Cardiac septum (tissue), 1 donor: Measurements from ENCODE around the gene SLC30A5. TPM values are rescaled to one million over a fixed set of nuclear protein-coding genes. Genes with fewer than 3 reads are reported as not detected.
"Not testable (repeated sequence)": the region's sequence is repeated elsewhere in the genome, so short reads cannot be mapped to it uniquely, and the experiment has no call there.

Experiments
- DNase-seq: peaks from one replicate; pipeline ENCODE4 v3.0.0-alpha.2; 2020; ENCODE audit warnings: low spot score
- intact Hi-C: fragments of 100-400 bp; cut with DNase I; formaldehyde crosslinking; loops from one replicate; pipeline ENCODE4 v1.14.0; 2022
- total RNA-seq: library from RNA; stranded (reverse); fragmentation: NEBNext Ultra II Directional; extraction: Animal tissue kit (Norgen Biotek cat#: 25700); gene quantifications from one replicate; pipeline ENCODE4 v1.2.1, GENCODE V29; 2021
- donor health status: DM: no; HTN: no; CAD: no.

The SLC30A5 gene
- total RNA-seq, 1 donor from 2014 or later: 40.7 TPM

DNA sequence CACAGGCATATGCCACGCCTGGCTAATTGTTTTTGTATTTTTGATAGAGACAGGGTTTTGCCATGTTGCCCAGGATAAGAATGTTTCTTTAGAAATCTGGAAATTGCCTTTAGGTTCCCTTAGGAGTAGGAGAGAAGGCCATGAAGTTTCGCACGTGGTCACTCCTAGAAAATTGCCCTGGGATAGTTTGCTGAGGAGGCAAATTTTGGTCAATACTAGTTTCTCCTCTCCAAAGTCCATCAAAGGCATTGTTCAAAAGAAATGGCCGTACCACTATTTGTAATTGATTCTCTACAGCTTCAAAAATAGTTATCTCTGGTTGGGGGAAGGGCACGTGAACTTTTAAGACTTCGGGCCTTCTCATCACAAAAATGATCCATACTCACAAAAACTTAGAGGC, 845 bp upstream of the SLC30A5 start:
- DNase-seq: no peak
- intact Hi-C loops: loop anchor here (2.0 to 10.0 kb wide), 4 partner anchors 50 to 272 kb away; partner anchors contain the start of genes AK6, CCDC125, CCNB1 and RAD17

DNA sequence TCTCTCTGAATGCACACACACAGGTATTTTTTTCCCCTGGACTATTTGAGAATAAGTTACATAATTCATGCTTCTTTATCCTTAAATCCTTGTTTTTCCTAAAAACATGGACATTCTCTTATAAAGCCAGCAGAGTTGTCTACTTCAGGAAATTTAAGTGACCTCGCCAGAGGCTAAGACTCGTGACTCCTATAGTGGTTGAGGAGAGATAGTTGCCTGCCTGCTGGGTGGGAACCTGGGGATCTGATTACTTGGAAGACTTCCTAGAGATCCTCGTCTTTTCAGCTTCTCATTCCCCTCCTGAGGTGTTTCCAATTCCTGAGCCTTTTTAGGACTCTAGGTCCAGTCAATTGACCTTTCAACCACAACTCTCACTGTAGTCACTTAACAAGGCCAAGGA, 5.5 kb downstream of the SLC30A5 start:
- no peak for DNase-seq
- intact Hi-C loops: loop anchor here (10.0 kb wide), 1 partner anchor 265 kb away; the partner anchor contains the start of genes AK6, RAD17 and TAF9

DNA sequence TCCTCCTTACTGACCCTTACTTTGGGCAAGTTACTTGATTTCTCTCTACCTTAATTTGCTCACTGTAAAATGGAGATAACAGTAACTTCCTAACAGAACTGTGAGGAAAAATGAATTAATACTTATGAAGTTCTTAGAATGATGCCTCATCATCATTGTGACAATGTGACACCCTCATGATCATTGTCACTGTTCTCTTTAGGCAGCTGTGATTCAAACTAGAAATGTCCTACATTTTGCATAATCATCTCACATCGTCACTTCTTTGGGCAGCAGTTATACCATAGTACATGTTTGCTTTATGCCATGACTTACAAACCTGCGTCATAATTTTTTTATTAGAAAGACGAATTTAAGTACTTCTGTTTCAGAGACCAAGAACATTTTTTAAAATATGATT, 9.7 kb downstream of the SLC30A5 start:
- DNase-seq: no peak
- intact Hi-C loops: no loop called here

DNA sequence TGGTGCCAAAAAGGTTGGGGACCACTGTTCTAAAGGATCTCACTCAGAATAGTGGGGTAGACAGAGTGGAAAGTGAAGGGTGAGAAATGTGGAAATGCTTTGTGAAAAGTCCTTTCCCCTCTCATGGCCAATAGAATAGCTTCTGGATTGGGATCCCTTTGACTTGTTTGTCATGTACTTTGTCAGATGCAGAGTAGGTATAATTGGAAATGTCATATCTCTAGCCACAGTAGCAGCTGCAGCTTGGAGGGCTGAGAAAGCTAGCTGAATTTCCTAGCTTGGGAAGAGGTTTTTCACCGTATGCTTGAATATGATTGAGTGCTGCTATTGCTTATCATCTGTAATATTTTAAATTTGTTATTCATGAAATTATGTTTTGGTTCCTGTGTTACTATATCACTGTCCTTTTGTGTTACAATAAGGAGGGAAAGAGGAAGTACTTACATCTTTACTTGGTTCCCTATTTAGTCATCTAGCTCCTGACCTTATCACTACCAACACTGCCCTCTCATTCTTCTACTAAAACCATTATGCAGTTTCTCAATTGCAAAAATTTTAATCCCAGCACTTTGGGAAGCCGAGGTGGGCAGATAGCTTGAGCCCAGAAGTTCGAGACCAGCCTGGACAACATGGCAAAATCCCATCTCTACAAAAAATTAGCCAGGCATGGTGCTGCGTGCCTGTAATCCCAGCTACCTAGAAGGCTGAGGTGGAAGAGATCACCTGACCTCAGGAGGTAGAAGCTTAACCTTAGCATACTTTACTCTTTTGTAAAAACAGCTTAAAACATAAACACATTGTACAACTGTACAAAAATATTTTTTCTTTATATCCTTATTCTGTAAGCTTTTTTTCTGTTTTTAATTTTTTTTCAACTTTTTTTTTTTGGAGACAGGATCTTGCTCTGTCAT, 12.4 kb downstream of the SLC30A5 start:
- intact Hi-C loops: no loop called here
- DNase-seq: no peak

DNA sequence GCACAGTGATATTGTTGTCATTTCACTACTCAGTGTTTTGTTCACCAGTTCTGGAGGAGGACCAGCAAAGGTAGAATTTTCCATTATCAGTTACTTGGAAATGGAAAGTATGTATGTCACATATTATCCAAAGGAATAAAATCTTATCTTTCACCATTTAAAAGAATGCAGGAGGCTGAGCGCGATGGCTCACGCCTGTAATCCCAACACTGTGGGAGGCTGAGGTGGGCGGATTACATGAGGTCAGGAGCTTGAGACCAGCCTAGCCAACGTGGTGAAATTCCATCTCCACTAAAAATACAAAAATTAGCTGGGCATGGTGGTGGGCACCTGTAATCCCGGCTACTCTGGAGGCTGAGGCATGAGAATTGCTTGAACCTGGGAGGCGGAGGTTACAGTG, 14.6 kb downstream of the SLC30A5 start:
- intact Hi-C loops, DNase-seq: not testable (repeated sequence)

DNA sequence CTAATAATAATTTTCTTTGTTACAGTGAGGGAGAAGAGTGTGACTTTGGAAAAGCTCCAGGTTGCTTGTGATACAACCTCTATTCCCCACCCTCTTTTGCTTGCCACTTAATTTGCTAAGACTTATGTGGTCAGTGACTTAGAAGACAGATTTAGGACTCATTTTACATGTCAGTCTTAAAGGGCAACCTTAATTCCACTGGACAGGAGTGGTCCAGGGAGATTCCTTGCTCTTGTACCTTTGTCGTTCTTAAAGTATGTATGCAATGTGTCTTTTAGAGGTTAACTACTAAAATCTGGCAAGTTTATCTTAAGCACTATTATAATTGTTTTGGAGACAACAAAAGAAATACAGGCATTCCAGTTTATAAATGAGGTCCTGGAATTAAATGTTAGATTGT, 20.0 kb downstream of the SLC30A5 start:
- intact Hi-C loops: loop anchor here (10.0 kb wide), 1 partner anchor 261 kb away; no protein-coding TSS in a partner anchor
- DNase-seq: no peak

DNA sequence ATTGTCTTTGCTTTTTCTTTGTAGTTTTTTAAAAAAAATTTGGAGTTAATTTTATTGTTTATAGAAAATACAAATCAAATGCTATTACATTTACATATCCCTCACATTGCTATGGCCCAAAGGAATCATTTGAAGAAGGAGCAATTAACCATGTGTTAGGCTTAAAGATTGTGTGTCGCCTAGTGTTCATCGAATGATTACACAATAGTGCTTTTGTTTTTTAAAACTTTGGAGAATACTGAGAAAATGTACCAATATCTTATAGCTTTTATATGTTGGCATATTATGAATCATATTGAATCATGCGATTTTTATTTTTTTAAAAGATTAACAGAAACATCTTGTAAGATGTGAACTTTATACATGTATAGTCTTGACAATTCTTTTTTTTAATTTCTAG, 21.7 kb downstream of the SLC30A5 start:
- intact Hi-C loops: loop anchor here (10.0 kb wide), 1 partner anchor 259 kb away; no protein-coding TSS in a partner anchor
- DNase-seq: no peak

DNA sequence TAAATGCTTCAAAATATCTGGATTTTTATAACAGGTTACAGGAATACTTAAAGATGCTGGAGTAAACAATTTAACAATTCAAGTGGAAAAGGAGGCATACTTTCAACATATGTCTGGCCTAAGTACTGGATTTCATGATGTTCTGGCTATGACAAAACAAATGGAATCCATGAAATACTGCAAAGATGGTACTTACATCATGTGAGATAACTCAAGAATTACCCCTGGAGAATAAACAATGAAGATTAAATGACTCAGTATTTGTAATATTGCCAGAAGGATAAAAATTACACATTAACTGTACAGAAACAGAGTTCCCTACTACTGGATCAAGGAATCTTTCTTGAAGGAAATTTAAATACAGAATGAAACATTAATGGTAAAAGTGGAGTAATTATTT, 35.6 kb downstream of the SLC30A5 start:
- intact Hi-C loops: no loop called here

DNA sequence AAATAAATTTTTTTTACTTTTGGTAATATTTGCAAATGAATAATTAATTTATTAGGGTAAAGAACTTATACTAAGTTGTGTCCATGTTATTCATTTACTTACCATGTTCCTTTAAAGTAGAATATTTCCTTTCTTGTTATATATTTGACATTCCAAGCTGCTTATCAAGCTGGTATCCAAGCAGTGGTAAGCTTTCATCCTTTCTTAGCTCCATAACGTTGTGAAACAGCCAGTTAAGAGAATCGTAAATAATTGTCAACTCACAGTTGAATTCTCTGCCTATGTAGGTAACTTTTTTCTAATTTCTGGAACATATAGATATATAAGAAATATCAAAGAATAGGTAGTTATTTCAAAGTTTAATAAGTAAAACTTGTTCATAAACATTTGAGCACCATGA, 36.4 kb downstream of the SLC30A5 start:
- intact Hi-C loops: no loop called here
- no peak for DNase-seq

More for the DNA sequence above, 35.6 kb downstream of the SLC30A5 start:
- DNase-seq: no peak

DNA sequence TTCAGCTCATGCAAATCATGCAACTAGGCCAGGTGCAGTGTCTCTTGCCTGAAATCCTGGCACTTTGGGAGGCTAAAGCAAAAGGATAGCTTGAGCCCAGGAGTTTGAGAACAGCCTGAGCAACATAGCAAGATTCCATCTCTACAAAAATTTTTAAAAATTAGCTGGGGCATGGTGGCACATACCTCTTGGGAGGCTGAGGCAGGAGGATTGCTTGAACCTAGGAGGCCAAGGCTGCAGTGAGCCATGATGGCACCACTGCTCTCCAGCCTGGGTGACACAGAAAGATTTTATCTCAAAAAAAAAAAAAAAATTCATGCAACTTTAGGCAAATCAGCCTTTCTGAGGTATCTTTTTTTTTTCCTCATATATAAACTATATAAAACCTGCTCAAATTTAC, 37.5 kb downstream of the SLC30A5 start:
- DNase-seq: no peak
- intact Hi-C loops: no loop called here

DNA sequence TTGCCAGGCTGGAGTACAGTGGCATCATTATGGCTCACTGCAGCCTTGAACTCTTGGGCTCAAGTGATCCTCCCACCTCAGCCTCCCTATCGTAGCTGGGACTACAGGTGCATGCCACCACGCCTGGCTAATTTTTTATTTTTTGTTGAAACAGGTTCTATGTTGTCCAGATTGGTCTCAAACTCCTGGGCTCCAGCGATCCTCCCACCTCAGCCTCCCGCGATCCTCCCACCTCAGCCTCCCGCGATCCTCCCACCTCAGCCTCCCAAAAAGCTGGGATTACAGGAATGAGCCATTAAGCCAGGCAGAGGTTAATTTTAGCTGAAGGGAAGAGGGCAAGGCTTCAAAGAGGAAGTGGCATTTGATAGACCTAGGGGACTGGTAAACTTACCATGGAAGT, 40.3 kb downstream of the SLC30A5 start:
- DNase-seq: no peak
- intact Hi-C loops: no loop called here

DNA sequence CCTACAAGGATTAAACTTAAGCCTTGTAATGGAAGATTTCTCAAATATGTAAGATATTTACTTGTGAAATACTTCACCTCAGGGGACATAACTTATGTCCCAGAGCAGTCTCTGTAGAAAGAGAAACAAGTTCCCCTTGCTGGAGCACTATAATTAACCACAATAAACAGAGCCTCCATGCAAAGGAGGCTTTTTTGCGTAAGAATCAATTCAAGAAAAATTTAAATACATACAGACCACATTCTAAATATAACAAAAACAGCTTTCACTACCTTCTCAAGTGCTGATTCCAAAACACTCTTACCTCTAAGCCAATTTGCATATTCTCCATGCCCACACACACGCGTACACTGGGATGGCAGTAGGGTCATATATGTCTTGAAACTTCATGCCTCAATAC, 42.5 kb downstream of the SLC30A5 start:
- DNase-seq: no peak
- intact Hi-C loops: no loop called here

DNA sequence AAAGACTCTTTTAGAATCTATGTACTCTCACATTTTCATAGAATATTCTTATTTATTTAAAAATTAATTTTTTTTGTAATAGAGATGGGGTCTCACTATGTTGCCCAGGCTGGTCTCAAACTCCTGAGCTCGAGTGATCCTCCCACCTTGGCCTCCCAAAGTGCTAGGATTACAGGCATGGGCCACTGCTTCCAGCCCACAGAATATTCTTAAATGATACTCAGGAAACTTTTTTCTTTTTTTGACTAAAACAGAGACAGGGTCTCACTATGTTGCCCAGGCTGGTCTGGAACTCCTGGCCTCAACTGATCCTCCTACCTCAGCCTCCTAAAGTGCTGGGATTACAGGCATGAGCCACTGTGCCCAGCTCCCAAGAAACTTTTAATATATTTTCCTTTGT, 43.4 kb downstream of the SLC30A5 start:
- intact Hi-C loops, DNase-seq: not testable (repeated sequence)

DNA sequence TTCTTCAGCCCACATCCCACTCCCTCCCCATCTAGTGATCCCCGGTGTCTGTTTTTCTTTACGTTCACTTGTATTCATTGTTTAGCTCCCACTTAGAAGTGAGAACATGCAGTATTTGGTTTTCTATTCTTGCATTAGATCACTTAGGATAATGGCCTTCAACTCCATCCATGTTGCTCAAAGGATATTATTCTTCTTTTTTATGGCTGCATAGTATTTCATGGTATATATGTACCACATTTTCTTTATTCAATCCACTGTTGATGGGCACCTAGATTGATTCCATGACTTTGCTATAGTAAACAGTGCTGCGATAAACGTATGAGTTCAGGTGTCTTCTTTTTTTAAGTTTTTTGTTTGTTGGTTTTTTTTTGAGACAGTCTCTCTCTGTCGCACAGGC, 44.0 kb downstream of the SLC30A5 start:
- intact Hi-C loops: no loop called here

DNA sequence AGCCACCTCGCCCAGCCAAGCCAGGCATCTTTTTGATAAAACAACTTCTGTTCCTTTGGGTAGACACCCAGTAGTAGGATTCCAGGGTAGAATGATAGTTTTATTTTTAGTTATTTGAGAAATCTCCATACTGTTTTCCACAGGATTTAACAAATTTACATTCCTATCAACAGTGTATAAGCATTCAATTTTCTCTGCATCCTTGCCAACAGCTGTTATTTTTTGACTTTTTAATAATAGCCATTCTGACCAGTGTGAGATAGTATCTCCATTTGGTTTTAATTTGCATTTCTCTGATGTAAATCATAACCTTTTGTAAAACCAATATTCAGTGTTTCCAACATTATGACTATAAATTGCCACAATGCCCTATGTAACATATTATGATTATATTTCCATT, 45.0 kb downstream of the SLC30A5 start:
- intact Hi-C loops: no loop called here
- no peak for DNase-seq

More for the DNA sequence above, 44.0 kb downstream of the SLC30A5 start:
- no peak for DNase-seq

DNA sequence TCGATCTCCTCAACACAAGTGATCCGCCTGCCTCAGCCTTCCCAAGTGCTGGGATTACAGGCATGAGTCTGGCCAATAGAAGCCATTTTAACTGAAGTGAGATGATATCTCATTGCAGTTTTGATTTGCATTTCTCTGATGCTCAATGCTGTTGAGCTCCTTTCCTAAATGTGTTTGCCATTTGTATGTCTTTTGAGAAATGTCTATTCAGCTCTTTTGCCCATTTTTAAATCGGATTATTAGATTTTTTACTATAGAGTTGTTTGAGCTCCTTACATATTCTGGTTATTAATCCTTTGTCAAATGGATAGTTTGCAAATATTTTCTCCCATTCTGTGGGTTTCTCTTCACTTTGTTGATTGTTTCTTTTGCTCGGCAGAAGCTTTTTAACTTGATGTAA, 46.4 kb downstream of the SLC30A5 start:
- DNase-seq, intact Hi-C loops: not testable (repeated sequence)

DNA sequence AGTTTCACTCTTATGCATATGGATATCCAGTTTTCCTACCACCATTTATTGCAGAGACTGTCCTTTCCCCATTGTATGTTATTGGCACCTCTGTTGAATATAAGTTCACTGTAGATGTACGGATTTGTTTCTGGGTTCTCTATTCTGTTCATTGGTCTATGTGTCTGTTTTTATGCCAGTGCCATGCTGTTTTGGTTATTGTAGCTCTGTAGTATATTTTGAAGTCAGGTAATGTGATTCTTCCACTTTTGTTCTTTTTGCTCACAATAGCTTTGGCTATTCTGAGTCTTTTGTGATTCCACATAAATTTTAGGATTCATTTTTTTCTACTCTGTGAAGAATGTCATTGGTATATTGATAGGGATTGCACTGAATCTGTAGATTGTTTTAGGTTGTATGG, 47.0 kb downstream of the SLC30A5 start:
- intact Hi-C loops: no loop called here
- no peak for DNase-seq

DNA sequence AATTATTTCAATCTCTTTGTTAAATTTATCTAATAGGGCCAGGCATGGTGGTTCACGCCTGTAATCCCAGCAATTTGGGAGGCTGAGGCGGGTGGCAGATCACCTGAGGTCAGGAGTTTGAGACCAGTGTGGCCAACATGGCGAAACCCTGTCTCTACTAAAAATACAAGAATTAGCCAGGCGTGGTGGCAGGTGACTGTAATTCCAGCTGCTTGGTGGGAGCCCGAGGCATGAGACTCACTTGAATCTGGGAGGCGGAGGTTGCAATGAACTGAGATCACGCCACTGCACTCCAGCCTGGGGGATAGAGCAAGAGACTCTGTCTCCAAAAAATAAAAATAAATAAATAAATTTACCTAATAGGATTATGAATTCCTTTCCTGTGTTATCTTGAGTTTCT, 54.8 kb downstream of the SLC30A5 start:
- DNase-seq, intact Hi-C loops: not testable (repeated sequence)

DNA sequence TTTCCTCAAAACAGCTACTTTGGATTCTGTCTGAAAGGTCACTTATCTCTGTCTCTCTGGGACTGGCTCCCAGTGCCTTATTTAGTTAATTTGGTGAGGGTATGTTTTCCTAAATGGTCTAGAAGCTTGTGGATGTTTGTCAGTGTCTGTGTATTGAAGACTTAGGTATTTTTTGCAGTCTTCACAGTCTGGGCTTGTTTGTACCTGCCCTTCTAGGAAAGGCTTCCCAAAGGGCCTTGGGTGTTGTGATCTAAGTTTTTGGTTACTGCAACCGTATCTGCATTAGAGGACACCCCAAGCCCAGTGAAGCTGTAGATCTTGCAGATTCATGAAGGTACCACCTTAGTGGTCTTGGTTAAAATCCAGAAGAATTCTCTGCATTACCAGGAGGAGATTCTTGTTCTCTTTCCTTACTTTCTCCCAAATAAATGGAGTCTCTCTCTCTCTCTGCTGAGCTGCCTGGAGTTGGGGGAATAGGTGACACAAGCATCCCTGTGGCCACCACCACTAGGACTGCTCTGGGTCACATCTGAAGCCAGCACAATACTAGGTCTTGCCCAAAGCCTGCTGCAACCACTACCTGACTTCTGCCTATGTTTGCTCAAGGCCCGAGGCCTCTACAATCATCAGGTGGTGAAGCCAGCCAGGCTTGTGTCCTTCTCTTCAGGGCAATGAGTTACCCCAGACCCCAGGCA, 55.3 kb downstream of the SLC30A5 start:
- intact Hi-C loops: no loop called here
- no peak for DNase-seq

DNA sequence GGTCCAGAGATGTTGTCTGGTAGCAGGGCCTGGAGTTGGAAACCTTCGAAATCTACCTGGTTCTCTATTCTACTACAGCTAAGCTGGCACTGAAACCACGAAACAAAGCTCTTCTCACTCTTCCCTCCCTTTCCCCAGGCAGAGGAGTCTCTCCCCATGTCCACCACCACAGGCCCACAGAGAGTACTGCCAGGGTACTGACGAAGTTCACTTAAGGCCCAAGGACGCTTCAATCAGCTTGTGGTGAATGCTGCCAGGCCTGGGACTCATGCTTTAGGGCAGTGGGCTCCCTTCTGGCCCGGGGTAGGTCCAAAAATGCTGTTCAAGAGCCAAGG, 55.8 kb downstream of the SLC30A5 start:
- no peak for DNase-seq
- intact Hi-C loops: no loop called here

DNA sequence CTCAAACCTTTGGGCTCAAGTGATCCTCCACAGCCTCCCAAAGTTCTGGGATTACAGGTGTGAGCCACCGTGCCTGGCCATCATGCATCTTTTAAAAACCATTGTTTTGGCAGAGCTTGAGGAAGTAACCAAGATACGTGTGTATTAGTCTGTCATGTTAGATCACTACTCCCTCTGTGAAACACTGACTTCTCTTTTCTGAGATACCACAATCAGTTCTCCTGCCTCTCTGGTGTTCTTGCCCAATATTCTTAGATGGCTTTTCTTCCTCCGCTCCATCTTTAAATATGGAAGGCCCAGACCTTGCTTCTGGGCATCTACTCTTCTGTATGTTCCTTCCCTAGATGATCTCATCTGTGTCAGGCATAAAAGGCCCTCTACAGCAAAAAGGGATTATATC, 58.9 kb downstream of the SLC30A5 start:
- no peak for DNase-seq
- intact Hi-C loops: no loop called here
